H9 (cell line): ENCODE measurements around the gene SETD3. TPM values are rescaled to one million over a fixed set of nuclear protein-coding genes. Genes with fewer than 3 reads are reported as not detected.

Experiments used
- DNase-seq: peaks from one replicate; pipeline ENCODE4 v3.0.0-alpha.2; 2017
- H2AFZ ChIP-seq: one replicate; pipeline ENCODE4 v1.6.1; 2013; ENCODE audit warnings: mild to moderate bottlenecking, low read length, control low read depth, moderate library complexity
- H2AK5ac ChIP-seq: 2 replicates; pipeline ENCODE4 v1.6.1; 2013; ENCODE audit warnings: low read length, control low read depth, mixed read lengths; ENCODE audit not compliant: insufficient read length
- H2BK120ac ChIP-seq: one replicate; pipeline ENCODE4 v1.6.1; 2013; ENCODE audit warnings: low read depth, mild to moderate bottlenecking, low read length, control low read depth, inconsistent platforms; ENCODE audit not compliant: poor library complexity, severe bottlenecking
- H2BK12ac ChIP-seq: 2 replicates; pipeline ENCODE4 v1.6.1; 2013; ENCODE audit warnings: low read length, control low read depth, mixed read lengths, low read depth; ENCODE audit not compliant: insufficient read length
- H2BK15ac ChIP-seq: 2 replicates; pipeline ENCODE4 v1.6.1; 2013; ENCODE audit warnings: low read depth, low read length, control low read depth
- H2BK20ac ChIP-seq: one replicate; pipeline ENCODE4 v1.6.1; 2013; ENCODE audit warnings: low read depth, mild to moderate bottlenecking, low read length, control low read depth, inconsistent platforms; ENCODE audit not compliant: poor library complexity, severe bottlenecking
- H2BK5ac ChIP-seq: 2 replicates; pipeline ENCODE4 v1.6.1; 2013; ENCODE audit warnings: low read length, control low read depth, mixed read lengths; ENCODE audit not compliant: insufficient read length
- H3K14ac ChIP-seq: 2 replicates; pipeline ENCODE4 v1.6.1; 2013; ENCODE audit warnings: low read length, control low read depth; ENCODE audit not compliant: insufficient read depth
- H3K18ac ChIP-seq: 2 replicates; pipeline ENCODE4 v1.6.1; 2013; ENCODE audit warnings: low read depth, mild to moderate bottlenecking, mixed read lengths, low read length, control low read depth; ENCODE audit not compliant: insufficient read length
- H3K23ac ChIP-seq: 2 replicates; pipeline ENCODE4 v1.6.1; 2013; ENCODE audit warnings: low read length, control low read depth, mixed read lengths, low read depth; ENCODE audit not compliant: insufficient read length
- H3K23me2 ChIP-seq: 2 replicates; pipeline ENCODE4 v1.6.1; 2013; ENCODE audit warnings: low read depth, mild to moderate bottlenecking, mixed read lengths, low read length, control low read depth; ENCODE audit not compliant: insufficient read length, poor library complexity, severe bottlenecking
- H3K27ac ChIP-seq: 2 replicates; pipeline ENCODE4 v1.5.1; 2013; ENCODE audit warnings: low read length, control low read depth, mixed read lengths, low read depth; ENCODE audit not compliant: insufficient read length
- H3K27me3 ChIP-seq: 2 replicates; pipeline ENCODE4 v1.6.1; 2013; ENCODE audit warnings: low read length, control low read depth, inconsistent platforms; ENCODE audit not compliant: insufficient read depth
- H3K4ac ChIP-seq: 2 replicates; pipeline ENCODE4 v1.6.1; 2013; ENCODE audit warnings: low read depth, mild to moderate bottlenecking, control low read depth, inconsistent platforms, low read length, moderate library complexity
- H3K4me1 ChIP-seq: 2 replicates; pipeline ENCODE4 v1.6.1; 2013; ENCODE audit warnings: low read length, control low read depth, inconsistent platforms; ENCODE audit not compliant: insufficient read depth
- H3K4me2 ChIP-seq: 2 replicates; pipeline ENCODE4 v1.6.1; 2013; ENCODE audit warnings: low read length, control low read depth, mixed read lengths; ENCODE audit not compliant: insufficient read length, insufficient read depth
- H3K56ac ChIP-seq: 2 replicates; pipeline ENCODE4 v1.6.1; 2013; ENCODE audit warnings: low read depth, mild to moderate bottlenecking, mixed read lengths, low read length, control low read depth; ENCODE audit not compliant: insufficient read length
- H3K79me1 ChIP-seq: 2 replicates; pipeline ENCODE4 v1.6.1; 2013; ENCODE audit warnings: low read depth, mild to moderate bottlenecking, moderate library complexity, low read length, control low read depth, inconsistent platforms; ENCODE audit not compliant: insufficient read depth, poor library complexity, severe bottlenecking
- H3K79me2 ChIP-seq: 2 replicates; pipeline ENCODE4 v1.6.1; 2013; ENCODE audit warnings: low read length, control low read depth, inconsistent platforms; ENCODE audit not compliant: insufficient read depth
- H3K9ac ChIP-seq: 2 replicates; pipeline ENCODE4 v1.6.1; 2013; ENCODE audit warnings: low read length, control low read depth, mixed read lengths; ENCODE audit not compliant: insufficient read length; ENCODE audit errors: extremely low read depth
- H3K9me3 ChIP-seq: one replicate; pipeline ENCODE4 v1.6.1; 2013; ENCODE audit warnings: low read depth, low read length, inconsistent platforms; ENCODE audit not compliant: control insufficient read depth
- H3T11ph ChIP-seq: one replicate; pipeline ENCODE4 v1.6.1; 2013; ENCODE audit warnings: mild to moderate bottlenecking, low read length, control low read depth, inconsistent platforms
- H4K20me1 ChIP-seq: one replicate; pipeline ENCODE4 v1.6.1; 2013; ENCODE audit not compliant: control insufficient read depth, insufficient read length, insufficient read depth
- H4K5ac ChIP-seq: 2 replicates; pipeline ENCODE4 v1.6.1; 2013; ENCODE audit warnings: low read depth, mild to moderate bottlenecking, mixed read lengths, low read length, control low read depth; ENCODE audit not compliant: insufficient read length
- H4K8ac ChIP-seq: replicated peaks from 2 replicates; pipeline ENCODE4 v1.6.1; 2013; ENCODE audit warnings: low read length, control low read depth, mixed read lengths, low read depth; ENCODE audit not compliant: insufficient read length
- H4K91ac ChIP-seq: 2 replicates; pipeline ENCODE4 v1.6.1; 2013; ENCODE audit warnings: low read depth, mild to moderate bottlenecking, moderate library complexity, mixed read lengths, low read length, control low read depth; ENCODE audit not compliant: insufficient read length
- H3K27ac Mint-ChIP-seq, 3 experiments: 2 replicates in 2 of 3; 3 replicates in 1 of 3; pipeline ENCODE4 v1.8.0; 2020 to 2021; ENCODE audit warnings: mixed read lengths in 3 of 3, mild to moderate bottlenecking in 1 of 3, moderate library complexity in 1 of 3
- H3K27me3 Mint-ChIP-seq: 2 replicates; pipeline ENCODE4 v1.8.0; 2021; ENCODE audit warnings: low read depth, mild to moderate bottlenecking, moderate library complexity, mixed read lengths
- H3K36me3 Mint-ChIP-seq, 3 experiments: 2 replicates in 2 of 3; 3 replicates in 1 of 3; pipeline ENCODE4 v1.8.0; 2020 to 2021; ENCODE audit warnings: low read depth in 3 of 3, mixed read lengths in 3 of 3; ENCODE audit not compliant: insufficient read depth in 1 of 3
- H3K4me1 Mint-ChIP-seq, 2 experiments: 2 replicates each; pipeline ENCODE4 v1.8.0; 2020; ENCODE audit warnings: mixed read lengths in 2 of 2
- H3K4me3 Mint-ChIP-seq, 2 experiments: 2 replicates in 1 of 2; 3 replicates in 1 of 2; pipeline ENCODE4 v1.8.0; 2020 to 2021; ENCODE audit warnings: mild to moderate bottlenecking in 2 of 2, mixed read lengths in 2 of 2, moderate library complexity in 1 of 2
- H3K9me3 Mint-ChIP-seq, 2 experiments: 2 replicates in 1 of 2; 3 replicates in 1 of 2; pipeline ENCODE4 v1.8.0; 2020; ENCODE audit warnings: mild to moderate bottlenecking in 2 of 2, mixed read lengths in 2 of 2, moderate library complexity in 1 of 2
- WGBS: extraction: QIAGEN DNeasy Blood & Tissue Kit; methylation state at CpG from one replicate; pipeline ENCODE4 v1.1.7; 2013; ENCODE audit warnings: missing lambda C conversion rate, low lambda C conversion rate, mixed read lengths; ENCODE audit not compliant: insufficient read length; ENCODE audit errors: extremely low coverage; 5-methylcytosine and 5-hydroxymethylcytosine counted together
- total RNA-seq: library from RNA; stranded (reverse); gene quantifications from 2 replicates; pipeline ENCODE4 v1.2.1, GENCODE V29; 2021
- TF ChIP-seq, protein P1 (sequence below): fragments of 200-600 bp; sonication (generic); conservative IDR thresholded peaks from 3 replicates; pipeline ENCODE4 v1.8.0; 2021; ENCODE audit warnings: antibody characterized with exemption, mild to moderate bottlenecking

The SETD3 gene
- total RNA-seq, 1 experiment from 2014 or later: 56.7 TPM

GRCh38 chr14:99395909-99396530 is 84.6 kb downstream of the SETD3 start:
- H3K79me1 ChIP-seq: no peaks in the 10 kb centered on the region
- no peak overlapping the region for H3K9ac ChIP-seq
- H3K4ac ChIP-seq: no peak overlapping the region
- no peak overlapping the region for H3K27ac ChIP-seq
- H2BK5ac ChIP-seq: no peak overlapping the region
- Mint-ChIP-seq H3K27me3 (no peaks in the 10 kb centered on the region), H3K27ac (peak overlapping the region in 2 of 3 experiments; percentile 44 to 56; a peak in 3 of 7 replicates), H3K9me3 (no peaks in the 10 kb centered on the region), H3K36me3 (peaks cover 22 to 42% (median 29%) of the 10 kb centered on the region in 3 experiments), H3K4me1 (peaks cover 19 to 23% of the 10 kb centered on the region in 2 experiments), H3K4me3 (no peak overlapping the region)
- H2BK20ac ChIP-seq: no peak overlapping the region
- H3K23ac ChIP-seq: no peak overlapping the region
- no CpG with 5 or more reads among the region's 10 CpGs for WGBS
- H2AK5ac ChIP-seq: no peak overlapping the region
- no peak overlapping the region for H2BK15ac ChIP-seq
- TF ChIP-seq, protein P1, sequence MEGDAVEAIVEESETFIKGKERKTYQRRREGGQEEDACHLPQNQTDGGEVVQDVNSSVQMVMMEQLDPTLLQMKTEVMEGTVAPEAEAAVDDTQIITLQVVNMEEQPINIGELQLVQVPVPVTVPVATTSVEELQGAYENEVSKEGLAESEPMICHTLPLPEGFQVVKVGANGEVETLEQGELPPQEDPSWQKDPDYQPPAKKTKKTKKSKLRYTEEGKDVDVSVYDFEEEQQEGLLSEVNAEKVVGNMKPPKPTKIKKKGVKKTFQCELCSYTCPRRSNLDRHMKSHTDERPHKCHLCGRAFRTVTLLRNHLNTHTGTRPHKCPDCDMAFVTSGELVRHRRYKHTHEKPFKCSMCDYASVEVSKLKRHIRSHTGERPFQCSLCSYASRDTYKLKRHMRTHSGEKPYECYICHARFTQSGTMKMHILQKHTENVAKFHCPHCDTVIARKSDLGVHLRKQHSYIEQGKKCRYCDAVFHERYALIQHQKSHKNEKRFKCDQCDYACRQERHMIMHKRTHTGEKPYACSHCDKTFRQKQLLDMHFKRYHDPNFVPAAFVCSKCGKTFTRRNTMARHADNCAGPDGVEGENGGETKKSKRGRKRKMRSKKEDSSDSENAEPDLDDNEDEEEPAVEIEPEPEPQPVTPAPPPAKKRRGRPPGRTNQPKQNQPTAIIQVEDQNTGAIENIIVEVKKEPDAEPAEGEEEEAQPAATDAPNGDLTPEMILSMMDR: no peak
- H3K14ac ChIP-seq: no peak overlapping the region
- H3K79me2 ChIP-seq: no peaks in the 10 kb centered on the region
- no peaks in the 10 kb centered on the region for H3K23me2 ChIP-seq
- no peak overlapping the region for H2BK120ac ChIP-seq
- no peaks in the 10 kb centered on the region for H3K9me3 ChIP-seq
- no peak overlapping the region for H2BK12ac ChIP-seq
- no peak overlapping the region for H3K4me2 ChIP-seq
- H4K8ac ChIP-seq: no peak overlapping the region
- no peak overlapping the region for H3T11ph ChIP-seq
- no peak overlapping the region for H4K91ac ChIP-seq
- H3K4me1 ChIP-seq: peaks cover 3% of the 10 kb centered on the region; the same call in 1 of the 2 replicates
- H3K27me3 ChIP-seq: no peaks in the 10 kb centered on the region
- DNase-seq: no peak
- no peak overlapping the region for H3K18ac ChIP-seq
- H4K5ac ChIP-seq: no peak overlapping the region
- no peak overlapping the region for H2AFZ ChIP-seq
- no peaks in the 10 kb centered on the region for H4K20me1 ChIP-seq
- H3K56ac ChIP-seq: no peak overlapping the region
